ENCODE measurements around the gene SDF4. TPM values are rescaled to one million over a fixed set of nuclear protein-coding genes. Genes with fewer than 3 reads are reported as not detected.

Gene SDF4
- total RNA-seq: 18.4 TPM

DNA sequence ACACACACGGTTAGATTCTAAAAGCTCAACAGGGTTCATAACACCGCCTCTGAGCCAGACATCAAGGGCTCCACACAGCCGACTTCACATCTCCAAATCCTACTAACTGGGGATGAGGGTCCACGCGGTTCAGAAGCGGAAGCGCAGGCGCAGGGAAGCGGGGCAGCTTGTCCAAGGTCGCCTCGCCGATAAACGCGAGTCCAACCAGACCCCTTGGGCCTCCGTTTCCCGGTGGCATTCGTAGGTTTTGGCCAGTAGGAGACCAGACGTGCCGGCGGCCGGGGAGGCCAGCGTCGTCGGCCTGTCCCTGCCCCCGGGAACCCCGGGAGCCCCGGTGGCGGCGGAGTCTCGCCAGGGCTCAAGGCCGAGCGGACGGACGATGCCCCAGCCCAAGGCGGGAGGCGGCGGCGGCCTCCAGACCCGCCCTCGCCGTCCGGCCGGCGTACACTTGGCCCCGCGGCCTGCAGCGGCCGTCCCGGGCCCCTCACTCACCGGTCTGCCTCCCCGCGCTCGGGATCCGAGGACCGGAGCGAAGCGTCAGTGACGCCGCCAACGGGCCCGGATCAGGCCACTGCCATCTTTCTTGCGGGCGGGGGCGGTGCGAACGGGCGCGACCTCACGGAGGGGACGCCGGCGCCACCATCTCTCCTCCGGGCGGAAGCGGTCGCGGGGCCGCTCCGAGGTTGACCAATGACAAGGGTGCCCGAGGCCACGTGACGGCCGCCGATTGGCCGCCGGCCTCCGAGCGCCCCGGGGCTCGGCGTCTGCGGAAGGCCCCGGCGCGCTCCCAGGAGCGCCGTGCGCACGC, at the start of gene SDF4:
TSS of gene SDF4 (minus strand) at position 602 of the 808 bp plus-strand sequence. CDS start 3,229 bp downstream, outside the sequence.
- peak; percentile 91 for DNase-seq

GRCh38 chr1:1280782-1281481, 49.1 kb upstream of the SDF4 start:
- no peak for DNase-seq

GRCh38 chr1:1279028-1279427, 47.2 kb upstream of the SDF4 start:
- no peak for DNase-seq

DNA sequence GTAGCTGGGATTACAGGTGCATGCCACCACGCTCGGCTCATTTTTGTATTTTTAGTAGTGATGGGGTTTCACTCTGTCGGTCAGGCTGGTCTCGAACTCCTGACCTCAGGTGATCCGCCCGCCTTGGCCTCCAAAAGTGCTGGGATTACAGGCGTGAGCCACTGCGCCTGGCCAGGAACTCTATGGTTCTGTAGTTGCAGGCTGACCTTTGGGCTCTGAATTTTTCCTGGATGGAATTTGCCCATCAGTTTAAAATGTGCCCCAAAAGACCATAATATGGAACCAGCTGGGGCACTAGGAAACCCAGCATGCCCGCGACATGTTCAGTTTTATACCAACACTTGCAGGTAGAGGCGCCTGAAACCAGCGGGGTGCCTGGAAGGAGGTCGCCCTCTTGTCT, 46.8 kb upstream of the SDF4 start:
- no peak for DNase-seq

- DNase-seq: no peak
Measured at GRCh38 chr1:1275836-1276235, 44.0 kb upstream of the SDF4 start.

DNA sequence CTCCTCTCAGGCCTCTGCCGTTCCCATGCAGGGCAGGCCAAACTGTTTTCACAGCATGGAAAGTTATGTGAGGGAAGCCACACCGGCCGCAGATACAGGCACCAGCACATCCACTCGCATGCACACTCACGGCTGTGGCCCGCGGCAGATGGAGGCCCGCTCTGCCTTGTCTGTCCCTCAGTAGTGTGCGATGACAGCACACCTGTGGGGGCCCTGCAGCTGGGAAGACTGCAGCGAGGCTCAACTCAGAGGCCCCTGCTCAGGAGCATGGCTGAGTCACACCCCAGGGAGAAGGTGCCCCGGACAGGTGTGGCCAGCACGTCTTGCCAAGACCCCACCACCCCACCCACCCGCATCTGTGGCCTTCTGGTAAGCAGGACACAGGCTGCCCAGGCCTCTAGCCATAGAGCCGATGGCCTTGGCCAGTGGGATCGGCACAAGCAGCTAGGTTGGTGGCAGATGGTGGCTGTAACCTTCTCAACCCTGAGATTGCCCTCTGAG, 43.2 kb upstream of the SDF4 start:
- no peak for DNase-seq

- no peak for DNase-seq
Measured at GRCh38 chr1:1274299-1274930, 42.6 kb upstream of the SDF4 start.

DNA sequence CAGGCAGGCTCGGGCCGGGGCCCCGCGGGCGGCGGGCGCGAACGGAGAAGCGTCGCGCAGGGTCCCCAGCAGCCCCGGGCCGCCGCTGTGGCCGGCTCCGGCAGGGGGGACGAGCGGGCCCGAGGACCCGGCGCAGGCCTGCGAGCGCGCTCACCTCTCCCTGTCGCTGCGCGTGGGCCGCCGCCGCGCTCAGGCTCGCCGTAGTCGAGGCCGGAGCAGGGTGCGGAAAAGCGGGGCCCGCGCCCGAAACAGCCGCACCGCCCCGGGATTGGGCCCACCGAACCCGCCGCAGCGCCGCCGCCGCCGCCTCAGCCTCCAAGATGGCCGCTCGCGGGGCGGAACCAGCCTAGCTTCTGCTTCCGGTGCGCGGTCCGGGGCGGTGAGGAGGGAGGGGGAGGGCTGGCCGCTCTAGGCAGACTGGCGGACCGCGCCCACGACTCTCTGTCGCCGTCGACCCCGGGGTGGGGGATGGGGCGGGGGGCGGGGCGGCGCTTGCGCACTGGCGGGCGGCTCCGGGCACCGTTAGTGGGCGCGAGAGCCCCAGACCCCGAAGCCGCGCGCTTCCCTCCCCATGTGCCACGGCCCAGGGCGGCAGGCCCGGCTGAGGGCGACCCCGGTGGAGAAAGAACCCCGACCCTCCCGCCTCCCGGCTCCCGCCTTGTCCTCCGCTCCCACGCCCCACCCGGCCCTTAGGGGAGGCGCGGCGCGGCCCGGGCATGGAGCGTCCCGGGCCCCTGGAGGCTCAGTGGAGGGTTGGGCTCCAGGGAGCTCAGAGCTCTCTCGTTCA, 41.9 kb upstream of the SDF4 start, which contains the start of gene UBE2J2:
TSS of gene UBE2J2 (minus strand) at position 343 of the 787 bp plus-strand sequence. CDS start 5,862 bp downstream, outside the sequence.
- peak; percentile 93 for DNase-seq

- no peak for DNase-seq
Measured at GRCh38 chr1:1273209-1273511, 41.4 kb upstream of the SDF4 start.

- DNase-seq: no peak
Measured at GRCh38 chr1:1272341-1273208, 40.8 kb upstream of the SDF4 start.

GRCh38 chr1:1270813-1271212, 39.0 kb upstream of the SDF4 start:
- DNase-seq: no peak

DNA sequence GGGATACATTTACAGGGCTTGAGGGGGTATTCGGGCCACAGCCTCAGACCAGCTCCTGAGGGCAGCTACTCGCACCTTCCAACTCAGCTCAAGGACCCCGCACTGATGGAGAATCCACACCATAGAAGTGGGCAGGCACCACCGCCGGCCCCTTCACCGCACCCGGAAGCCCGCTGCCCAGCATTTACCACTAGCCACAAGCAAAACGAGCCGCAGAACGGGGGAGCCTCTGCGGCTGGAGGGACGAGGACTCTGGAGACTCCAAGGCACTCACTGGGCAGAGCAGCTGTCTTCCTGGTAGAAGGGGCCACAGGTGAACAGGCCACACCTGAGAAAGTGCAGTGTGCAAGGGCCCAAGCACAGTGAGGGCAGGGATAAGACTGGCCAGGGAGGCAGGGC, 36.5 kb upstream of the SDF4 start:
- no peak for DNase-seq

GRCh38 chr1:1267488-1268283, 35.9 kb upstream of the SDF4 start:
- no peak for DNase-seq

DNA sequence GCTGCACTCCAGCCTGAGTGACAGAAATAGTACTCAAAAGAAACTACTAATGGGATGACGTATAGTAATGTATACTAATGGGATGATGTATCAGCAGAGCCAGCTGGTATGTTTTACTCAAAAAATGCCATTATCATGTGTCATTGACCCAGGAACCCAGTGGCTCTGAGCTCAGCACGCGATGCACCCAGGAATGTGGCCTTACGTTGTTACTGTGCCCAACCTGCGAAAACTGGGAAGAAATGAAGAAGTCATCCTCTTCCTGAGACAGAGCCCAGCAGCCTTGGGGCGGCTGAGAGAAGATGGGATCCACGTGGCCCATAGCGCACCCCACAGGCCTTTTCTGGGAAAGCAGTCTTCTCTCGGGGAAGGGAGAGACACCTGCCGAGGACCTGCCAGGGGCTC, 33.1 kb upstream of the SDF4 start:
- no peak for DNase-seq

GRCh38 chr1:1264026-1264425, 32.2 kb upstream of the SDF4 start:
- DNase-seq: no peak

DNA sequence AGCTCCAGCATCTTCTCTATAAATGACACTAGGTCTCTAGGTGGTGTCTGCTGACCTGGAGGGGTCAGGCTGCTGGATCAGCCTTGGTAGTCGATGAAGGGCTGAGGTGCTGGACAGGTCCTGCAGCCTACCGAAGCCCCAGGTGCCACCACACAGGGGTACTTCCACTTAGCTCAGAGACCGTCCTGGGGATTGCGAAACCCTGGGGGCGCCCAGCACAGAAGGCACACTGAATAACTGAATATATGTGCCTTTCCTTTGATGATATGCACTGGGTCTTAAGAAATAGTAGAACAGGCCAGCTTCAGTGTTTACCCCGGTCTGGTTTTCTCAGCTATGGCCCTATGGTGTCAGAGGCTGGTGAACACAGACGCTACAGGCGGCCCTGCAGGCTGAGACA, 31.0 kb upstream of the SDF4 start:
- DNase-seq: no peak

- DNase-seq: no peak
Measured at GRCh38 chr1:1262071-1262470, 30.3 kb upstream of the SDF4 start.

DNA sequence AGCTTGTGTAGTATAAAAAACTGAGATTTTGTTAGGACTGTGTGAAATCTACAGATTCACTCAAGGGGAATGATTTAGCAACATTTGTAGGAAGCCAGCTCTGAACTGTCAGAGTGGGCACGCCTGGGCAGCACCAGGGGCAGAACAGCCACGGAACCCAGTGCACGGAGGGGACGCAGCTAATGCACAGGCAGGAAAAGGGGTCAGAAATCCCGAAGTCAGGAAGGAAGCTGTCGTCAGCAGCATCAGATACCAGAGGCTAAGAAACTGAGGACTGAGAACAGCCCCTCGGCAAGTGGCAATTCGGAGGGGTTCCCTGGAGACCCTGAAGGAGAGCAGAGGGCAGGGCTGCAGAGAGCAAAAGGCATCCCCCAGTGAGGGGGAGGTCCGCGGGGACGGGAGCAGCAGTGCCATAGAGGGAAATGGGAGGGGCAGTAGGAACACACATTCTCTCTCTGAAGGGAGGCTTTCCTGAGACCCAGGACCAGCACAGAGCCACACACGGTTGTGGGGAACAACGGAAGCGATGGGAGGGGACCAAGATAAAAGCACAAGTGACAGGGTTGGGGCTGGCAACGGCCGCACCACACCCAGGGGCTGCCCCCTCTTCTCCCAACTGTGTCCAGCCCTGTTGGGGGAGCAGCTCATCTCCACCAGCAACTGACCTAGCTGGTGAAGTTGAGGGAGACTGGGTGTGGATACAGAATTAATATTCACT, 29.2 kb upstream of the SDF4 start:
- DNase-seq: no peak

DNA sequence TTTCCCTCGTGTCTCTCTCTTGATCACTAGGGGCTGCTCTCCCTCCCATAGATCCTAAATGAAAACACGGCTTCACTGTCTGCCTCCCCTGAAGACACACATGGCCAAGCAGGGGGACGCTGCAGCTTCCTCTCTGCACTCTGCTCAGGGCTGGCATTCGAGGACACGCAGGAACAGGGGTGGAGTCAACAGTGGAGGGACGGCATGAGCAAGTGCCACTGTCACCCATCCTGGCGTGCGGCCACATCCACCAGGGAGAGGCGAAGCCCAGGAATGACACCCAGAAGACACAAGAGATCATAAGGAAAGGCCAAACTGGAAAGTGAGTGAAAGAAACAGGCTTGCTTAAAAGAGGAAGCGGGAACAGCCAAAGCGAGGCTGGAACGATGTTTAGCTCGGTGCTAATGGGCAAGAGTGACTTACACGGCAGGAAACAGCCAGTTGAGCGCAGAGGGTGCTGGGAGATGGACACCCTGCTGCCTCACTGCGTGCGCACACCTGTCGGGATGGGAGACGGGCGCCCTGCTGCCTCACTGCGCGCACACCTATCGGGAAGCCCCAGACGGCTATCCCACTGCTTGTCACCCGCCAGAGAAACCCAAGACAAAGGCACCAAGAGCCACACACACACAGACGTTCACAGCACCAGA, 28.3 kb upstream of the SDF4 start:
- DNase-seq: no peak

Measured in occipital lobe (tissue), 2 donors.